ENCODE results near the gene TXN.

The TXN gene

DNA sequence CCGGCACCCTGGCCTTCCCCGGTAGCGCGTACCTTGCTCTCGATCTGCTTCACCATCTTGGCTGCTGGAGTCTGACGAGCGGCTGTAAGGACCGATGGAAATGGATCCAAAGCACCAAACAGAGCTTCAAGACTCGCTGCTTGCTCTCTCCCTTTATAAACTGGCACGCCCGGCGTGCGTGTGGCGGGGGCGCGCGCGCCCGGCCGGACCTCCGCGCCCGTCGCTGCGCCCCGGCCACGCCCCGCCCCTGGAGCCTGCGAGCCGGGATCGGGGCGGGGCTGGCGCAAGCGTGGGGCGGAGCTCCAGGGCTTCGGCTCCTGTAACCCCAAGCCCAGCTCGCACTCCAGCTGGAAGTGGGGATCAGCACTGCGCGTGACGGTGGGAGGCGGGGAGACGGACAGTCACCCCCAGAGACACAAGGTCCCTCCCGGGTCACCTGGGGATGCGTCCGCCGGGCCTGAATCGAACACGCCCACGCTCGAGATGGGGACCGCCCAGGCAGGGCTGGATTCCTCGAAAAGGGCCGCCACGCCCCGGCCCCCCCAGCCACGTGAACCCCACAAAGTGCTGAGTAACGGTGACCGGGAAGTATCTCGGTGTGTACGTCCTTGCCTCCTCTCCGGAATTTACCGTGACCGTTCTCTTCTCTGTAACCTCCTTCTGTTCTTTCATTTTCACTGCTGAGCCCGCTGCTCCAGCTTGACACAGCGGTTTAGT is at the start of gene TXN:
TSS of gene TXN (minus strand) at position 128 of the 717 bp plus-strand sequence. CDS start at position 56, 72 bp downstream.
- peak; percentile 96 for DNase-seq (ENCODE audit: low spot score)

DNA sequence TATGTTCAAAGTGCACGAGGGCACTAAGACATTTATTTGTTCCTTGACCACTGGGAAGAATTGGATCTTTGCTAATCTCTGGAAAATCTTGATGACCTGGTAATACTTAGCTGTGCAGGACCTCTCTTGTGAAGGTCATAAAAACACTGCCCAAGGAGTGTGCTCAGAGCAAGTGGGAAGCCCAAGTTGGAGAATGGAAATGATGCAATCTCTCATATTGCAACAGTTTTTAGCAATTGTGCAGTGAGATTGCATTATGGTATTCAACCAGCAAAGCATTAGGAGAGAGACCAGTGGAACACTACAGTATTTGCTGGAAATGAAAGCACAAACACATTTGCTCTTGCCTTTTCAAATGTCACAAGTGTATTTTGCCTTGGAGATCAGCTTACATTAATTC is 46.8 kb upstream of the TXN start:
- peak; percentile 45 for DNase-seq (ENCODE audit: low spot score)

GRCh38 chr9:110298043-110298605 is 41.8 kb upstream of the TXN start:
- DNase-seq (ENCODE audit: low spot score) = no peak

GRCh38 chr9:110293248-110293647 is 36.9 kb upstream of the TXN start:
- DNase-seq (ENCODE audit: low spot score) = no peak

DNA sequence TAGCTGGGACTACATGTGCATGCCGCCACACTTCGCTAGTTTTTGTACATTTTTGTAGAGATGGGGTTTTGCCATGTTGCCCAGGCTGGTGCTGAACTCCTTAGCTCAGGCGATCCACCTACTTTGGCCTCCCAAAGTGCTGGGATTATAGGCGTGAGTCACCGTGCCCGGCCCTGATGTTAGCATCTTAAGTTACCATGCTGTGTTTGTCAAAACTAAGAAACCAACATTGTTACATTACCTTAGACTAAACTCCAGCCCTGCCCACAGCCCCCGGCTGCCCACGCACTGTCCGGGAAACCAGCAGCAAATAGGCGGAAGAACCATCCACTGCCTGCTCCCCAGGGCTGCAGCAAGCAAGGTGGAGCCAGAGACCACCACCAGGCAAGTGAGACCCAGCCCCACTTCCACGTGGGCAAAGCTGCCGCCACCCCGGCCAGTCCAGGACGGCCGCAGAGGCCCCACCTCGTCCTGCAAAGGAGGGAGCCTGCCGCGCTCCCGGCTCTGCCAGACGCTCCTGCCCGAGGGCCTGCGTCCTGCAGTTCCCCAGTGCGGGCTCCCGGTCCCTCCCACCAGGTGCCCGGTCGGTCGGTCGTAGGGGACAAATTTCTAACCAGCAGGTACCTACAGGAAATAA is 35.7 kb upstream of the TXN start:
- no peak for DNase-seq (ENCODE audit: low spot score)

DNA sequence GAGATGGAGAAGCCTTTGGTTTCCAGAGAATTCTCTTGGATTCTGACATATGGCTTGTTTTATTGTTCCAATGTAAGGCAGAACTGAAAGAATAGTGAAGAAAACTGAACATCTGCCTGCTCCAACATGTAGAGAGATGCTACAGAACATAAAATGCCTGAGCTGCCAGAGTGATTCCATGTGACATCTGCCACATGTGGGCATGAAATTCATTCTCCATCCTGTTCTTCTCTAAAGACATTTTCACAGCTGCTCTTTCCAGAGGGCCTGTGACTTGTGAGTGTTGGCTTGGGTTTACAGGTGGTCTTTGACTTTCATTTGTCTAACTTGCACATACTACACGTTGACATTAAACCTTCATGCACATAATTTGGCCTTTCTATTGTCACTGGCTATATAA is 33.7 kb upstream of the TXN start:
- no peak for DNase-seq (ENCODE audit: low spot score)

DNA sequence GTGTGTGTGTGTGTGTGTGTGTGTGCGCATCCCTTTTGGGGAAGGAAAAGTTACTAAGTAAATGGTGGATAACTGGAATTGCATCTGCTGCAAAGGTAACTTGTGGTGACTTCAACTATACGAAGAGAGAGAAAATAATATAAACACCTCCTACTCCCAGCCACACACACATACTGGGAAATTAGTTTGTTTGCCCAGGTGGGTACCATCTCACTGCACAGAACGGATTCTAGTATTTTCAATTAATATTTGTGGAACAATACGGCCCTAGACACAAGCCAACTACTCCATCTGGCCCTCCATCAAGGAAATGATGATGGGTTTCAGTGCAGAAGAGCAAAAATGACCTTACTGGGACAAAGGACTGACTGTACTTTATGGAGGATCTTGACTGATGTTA is 32.2 kb upstream of the TXN start:
- DNase-seq (ENCODE audit: low spot score) = no peak

GRCh38 chr9:110287289-110287680 is 31.0 kb upstream of the TXN start:
- DNase-seq (ENCODE audit: low spot score) = no peak

GRCh38 chr9:110284211-110284844 is 28.0 kb upstream of the TXN start:
- DNase-seq (ENCODE audit: low spot score) = no peak

DNA sequence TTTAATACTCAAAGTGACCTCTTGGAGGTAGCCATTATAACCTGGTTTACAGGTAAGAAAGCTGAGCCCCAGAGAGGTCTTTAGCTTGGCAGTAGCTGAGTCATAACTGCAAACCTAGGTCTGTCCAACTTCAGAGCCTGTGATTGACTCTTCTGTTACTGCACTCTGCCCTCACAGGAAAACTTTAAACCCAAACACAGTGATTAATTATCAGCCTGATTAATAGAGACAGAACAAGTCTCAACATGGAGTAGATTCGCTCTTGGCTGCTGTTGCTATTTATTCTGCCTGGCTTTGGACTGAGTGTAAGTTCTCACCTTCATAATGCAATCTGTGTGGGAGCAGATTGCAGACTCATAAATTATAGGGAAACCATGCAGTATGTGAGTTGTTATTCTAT is 27.4 kb upstream of the TXN start:
- DNase-seq (ENCODE audit: low spot score) = no peak

DNA sequence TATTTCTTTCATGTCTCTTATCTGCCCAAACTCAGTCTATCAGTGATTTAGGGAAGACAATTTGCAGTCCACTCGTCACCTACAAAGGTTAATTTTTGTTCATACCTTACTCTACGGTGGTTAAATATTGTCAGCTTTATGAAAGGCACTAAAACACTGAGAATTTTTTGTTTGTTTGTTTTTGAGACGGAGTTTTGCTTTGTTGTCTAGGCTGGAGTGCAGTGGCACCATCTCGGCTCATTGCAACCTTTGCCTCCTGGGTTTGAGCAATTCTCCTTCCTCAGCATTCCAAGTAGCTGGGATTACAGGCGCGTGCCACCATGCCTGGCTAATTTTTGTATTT is 26.4 kb upstream of the TXN start:
- no peak for DNase-seq (ENCODE audit: low spot score)

- DNase-seq (ENCODE audit: low spot score) = peak; percentile 22
Observed at GRCh38 chr9:110282018-110282738, 25.9 kb upstream of the TXN start.

DNA sequence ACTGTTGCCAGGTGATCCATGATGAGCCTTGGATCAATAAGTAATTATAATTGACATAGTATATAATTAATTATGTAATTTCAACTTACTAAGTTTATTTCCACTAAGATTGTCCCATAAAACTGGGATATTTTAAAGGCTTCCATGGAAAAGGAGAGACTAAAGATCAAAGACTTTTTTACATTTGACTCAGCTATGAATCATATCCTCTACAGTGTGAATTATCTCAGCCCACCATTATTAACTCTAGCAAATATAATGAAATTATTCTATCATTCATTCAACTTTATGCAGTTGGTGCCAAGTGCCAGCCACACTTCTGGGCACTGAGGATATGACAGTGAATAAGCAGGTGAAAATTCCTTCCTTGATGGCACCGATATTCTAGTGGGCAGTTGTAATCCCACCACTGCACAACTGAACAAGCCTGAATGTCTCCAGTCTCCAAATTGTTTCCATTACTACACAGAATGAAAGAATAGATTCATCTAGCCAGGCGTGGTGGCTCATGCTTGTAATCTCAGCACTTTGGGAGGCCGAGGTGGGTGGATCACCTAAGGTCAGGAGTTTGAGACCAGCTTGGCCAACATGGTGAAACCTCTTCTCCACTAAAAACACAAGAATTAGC is 21.9 kb upstream of the TXN start:
- DNase-seq (ENCODE audit: low spot score) = no peak

GRCh38 chr9:110276781-110277180 is 20.5 kb upstream of the TXN start:
- DNase-seq (ENCODE audit: low spot score) = no peak

DNA sequence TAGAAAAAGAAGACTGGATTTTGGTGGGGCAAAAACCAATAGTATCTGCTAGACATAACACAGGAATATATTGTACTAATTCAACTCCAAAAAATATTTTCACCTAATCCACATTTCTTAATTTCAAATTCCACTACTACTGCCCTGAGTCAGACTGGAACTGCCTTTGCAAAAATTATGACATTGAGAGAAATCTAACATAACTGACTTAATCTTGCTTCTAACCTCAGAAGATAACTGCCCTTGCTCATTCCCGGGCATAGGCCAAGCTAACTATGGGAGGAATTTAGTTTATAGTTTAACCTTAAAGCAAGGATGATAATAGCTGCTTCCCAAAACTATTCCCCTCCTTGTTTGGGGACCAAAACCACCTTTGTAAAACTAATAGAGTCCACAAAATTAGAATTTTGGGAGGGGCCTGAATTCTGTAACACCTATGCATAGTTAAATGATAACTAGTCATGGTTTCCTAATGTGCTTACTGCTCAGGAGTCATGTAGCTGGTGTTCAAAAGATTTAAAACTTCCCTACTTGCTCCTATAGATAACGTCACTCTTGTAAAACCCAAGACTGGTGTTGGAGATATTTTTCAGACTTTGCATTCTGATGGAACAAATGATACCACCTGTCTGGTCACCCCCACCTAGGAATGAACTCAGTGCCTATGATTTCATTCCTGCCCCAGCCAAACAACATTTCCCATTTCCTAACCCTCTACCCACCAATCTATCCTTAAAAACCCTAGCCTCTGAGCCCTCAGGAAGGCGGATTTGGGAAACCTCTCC is 14.1 kb upstream of the TXN start:
- no peak for DNase-seq (ENCODE audit: low spot score)

GRCh38 chr9:110266795-110267194 is 10.5 kb upstream of the TXN start:
- DNase-seq (ENCODE audit: low spot score) = no peak

GRCh38 chr9:110261632-110262031 is 5.3 kb upstream of the TXN start:
- DNase-seq (ENCODE audit: low spot score) = no peak

GRCh38 chr9:110260911-110261310 is 4.6 kb upstream of the TXN start:
- peak; percentile 27 for DNase-seq (ENCODE audit: low spot score)

- DNase-seq (ENCODE audit: low spot score) = no peak
Observed at GRCh38 chr9:110259566-110259965, 3.3 kb upstream of the TXN start.

GRCh38 chr9:110258690-110259091 is 2.4 kb upstream of the TXN start:
- DNase-seq (ENCODE audit: low spot score) = no peak

DNA sequence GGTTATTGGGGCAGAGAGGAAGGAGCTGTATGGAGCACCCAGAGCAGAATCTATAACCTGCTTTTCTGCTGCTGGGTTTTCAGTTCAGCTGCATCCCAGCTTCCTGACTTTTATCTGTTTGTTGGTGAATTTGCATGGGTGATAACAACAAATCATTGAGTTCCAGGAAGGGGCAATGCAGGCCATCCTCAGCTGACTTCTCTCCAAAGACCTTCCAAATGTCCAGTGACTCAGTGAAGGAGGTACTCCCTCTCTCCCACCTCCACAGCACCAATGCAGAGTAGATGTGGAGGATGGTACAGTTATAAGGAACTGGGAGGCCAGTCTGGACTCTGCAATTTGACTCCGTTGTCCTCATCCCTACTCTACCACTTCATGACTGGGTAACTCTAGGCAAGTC is 1.6 kb upstream of the TXN start:
- no peak for DNase-seq (ENCODE audit: low spot score)

Measured in AG20443 (cell line).